Smooth muscle cell (in vitro differentiated cells): ENCODE results near the gene MAB21L3. TPM values are rescaled to one million over a fixed set of nuclear protein-coding genes. Genes with fewer than 3 reads are reported as not detected.
A peak's percentile ranks its signal among the peaks of the same experiment; 100 is the strongest.

Experiments used
- DNase-seq: peaks from one replicate; lab custom pipeline; 2025; ENCODE audit not compliant: unreplicated experiment; lab: John Stamatoyannopoulos, UW
- H2AFZ ChIP-seq: fragments of 200-600 bp; sonication (generic); 2 replicates; pipeline ENCODE4 v1.6.0; 2016; ENCODE audit warnings: antibody characterized with exemption, low read depth, mild to moderate bottlenecking
- H3F3A ChIP-seq: fragments of 200-600 bp; sonication (generic); 2 replicates; pipeline ENCODE4 v1.6.0; 2017; ENCODE audit warnings: antibody characterized with exemption, low read depth
- H3K27ac ChIP-seq: fragments of 200-600 bp; sonication (generic); 2 replicates; pipeline ENCODE4 v1.5.1; 2016; ENCODE audit warnings: low read depth, mild to moderate bottlenecking
- H3K27me3 ChIP-seq: fragments of 200-600 bp; sonication (generic); 2 replicates; pipeline ENCODE4 v1.6.1; 2016; ENCODE audit warnings: low read depth, mild to moderate bottlenecking
- H3K36me3 ChIP-seq: fragments of 200-600 bp; sonication (generic); 2 replicates; pipeline ENCODE4 v1.5.1; 2016; ENCODE audit warnings: low read depth
- H3K4me1 ChIP-seq: fragments of 200-600 bp; sonication (generic); 2 replicates; pipeline ENCODE4 v1.5.1; 2016; ENCODE audit warnings: low read depth
- H3K4me2 ChIP-seq: fragments of 200-600 bp; sonication (generic); 2 replicates; pipeline ENCODE4 v1.6.0; 2016; ENCODE audit warnings: mild to moderate bottlenecking
- H3K4me3 ChIP-seq: fragments of 200-600 bp; sonication (generic); 2 replicates; pipeline ENCODE4 v1.5.1; 2016; ENCODE audit warnings: mild to moderate bottlenecking
- H3K79me2 ChIP-seq: fragments of 200-600 bp; sonication (generic); 2 replicates; pipeline ENCODE4 v1.6.0; 2016; ENCODE audit warnings: low read depth, mild to moderate bottlenecking
- H3K9ac ChIP-seq: fragments of 200-600 bp; sonication (generic); 2 replicates; pipeline ENCODE4 v1.6.0; 2016; ENCODE audit warnings: low read depth
- H3K9me3 ChIP-seq: fragments of 200-600 bp; sonication (generic); replicated peaks from 2 replicates; pipeline ENCODE4 v1.5.1; 2016; ENCODE audit warnings: low read depth
- H4K20me1 ChIP-seq: fragments of 200-600 bp; sonication (generic); 2 replicates; pipeline ENCODE4 v1.6.0; 2016; ENCODE audit warnings: low read depth
- WGBS: methylation state at CpG from one replicate; pipeline ENCODE4 v1.1.7; 2016; ENCODE audit warnings: low lambda C conversion rate; 5-methylcytosine and 5-hydroxymethylcytosine counted together
- polyA plus RNA-seq: library from polyadenylated mRNA; unstranded; fragments of >200 nt; fragmentation: Nextera tagmentation; extraction: Ambion mirVana; gene quantifications from 2 replicates; pipeline ENCODE4 v1.2.1, GENCODE V29; 2016
- total RNA-seq: library from RNA; depleted of rRNA; stranded (reverse); fragments of >200 nt; gene quantifications from 2 replicates; pipeline ENCODE4 v1.2.3, GENCODE V29; 2014
- TF ChIP-seq, protein P1 (sequence below): fragments of 200-600 bp; sonication (generic); IDR thresholded peaks from 2 replicates; pipeline ENCODE4 v1.5.1; 2017; ENCODE audit warnings: borderline replicate concordance, mild to moderate bottlenecking, antibody characterized with exemption; ENCODE audit not compliant: insufficient read depth, poor library complexity, severe bottlenecking

MAB21L3 gene
- total and polyA plus RNA-seq, 2 experiments from 2014 or later = 0.13 to 0.26 TPM

DNA sequence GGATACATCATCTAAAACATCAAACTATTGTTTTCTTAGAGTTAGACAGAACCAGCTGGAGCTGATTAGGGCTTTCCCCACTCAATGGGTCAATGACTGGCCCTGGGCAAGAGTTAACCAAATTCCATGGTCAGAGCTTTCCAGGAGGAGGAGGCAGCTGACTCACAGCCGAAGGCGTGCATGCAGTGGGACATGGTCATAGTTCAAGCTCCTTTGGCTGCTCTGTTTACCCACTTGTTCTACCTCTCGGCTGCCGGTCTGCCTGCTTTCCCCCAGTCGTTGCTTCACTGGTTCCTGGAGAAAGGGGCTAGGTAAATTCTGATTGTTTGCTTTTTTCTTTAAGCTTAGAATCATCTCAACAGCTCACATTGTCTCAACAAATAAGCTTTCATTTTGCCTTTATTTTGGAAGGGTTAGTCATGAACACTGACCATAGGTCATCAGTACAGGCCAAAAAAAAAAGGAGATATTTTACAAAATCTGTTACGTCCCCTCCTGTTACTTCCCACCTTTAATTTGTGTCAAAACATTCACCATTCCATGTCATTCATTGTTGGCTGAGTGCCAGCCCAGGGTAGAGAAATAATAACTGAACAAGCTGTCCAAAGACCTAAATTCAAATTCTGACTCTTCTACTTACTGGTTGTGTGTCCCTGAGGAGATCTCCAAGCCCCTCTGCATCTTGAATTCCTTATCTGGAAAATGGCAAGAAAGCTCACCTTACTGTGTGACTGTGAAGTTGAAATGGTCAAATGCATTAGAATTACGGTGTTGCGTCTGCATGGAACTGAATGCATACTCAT, 12.0 kb downstream of the MAB21L3 start:
- peak overlapping the region; percentile 40 for H3K4me2 ChIP-seq
- H3K36me3 ChIP-seq = no peaks in the 10 kb centered on the region
- TF ChIP-seq, protein P1, sequence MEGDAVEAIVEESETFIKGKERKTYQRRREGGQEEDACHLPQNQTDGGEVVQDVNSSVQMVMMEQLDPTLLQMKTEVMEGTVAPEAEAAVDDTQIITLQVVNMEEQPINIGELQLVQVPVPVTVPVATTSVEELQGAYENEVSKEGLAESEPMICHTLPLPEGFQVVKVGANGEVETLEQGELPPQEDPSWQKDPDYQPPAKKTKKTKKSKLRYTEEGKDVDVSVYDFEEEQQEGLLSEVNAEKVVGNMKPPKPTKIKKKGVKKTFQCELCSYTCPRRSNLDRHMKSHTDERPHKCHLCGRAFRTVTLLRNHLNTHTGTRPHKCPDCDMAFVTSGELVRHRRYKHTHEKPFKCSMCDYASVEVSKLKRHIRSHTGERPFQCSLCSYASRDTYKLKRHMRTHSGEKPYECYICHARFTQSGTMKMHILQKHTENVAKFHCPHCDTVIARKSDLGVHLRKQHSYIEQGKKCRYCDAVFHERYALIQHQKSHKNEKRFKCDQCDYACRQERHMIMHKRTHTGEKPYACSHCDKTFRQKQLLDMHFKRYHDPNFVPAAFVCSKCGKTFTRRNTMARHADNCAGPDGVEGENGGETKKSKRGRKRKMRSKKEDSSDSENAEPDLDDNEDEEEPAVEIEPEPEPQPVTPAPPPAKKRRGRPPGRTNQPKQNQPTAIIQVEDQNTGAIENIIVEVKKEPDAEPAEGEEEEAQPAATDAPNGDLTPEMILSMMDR = no peak
- no peak overlapping the region for H3K4me3 ChIP-seq
- H3K79me2 ChIP-seq = no peaks in the 10 kb centered on the region
- H4K20me1 ChIP-seq = no peaks in the 10 kb centered on the region
- H3K27ac ChIP-seq = no peak overlapping the region
- H3K4me1 ChIP-seq = no peaks in the 10 kb centered on the region
- no peak overlapping the region for H3K9ac ChIP-seq
- H2AFZ ChIP-seq = no peak overlapping the region
- DNase-seq = no peak
- H3K27me3 ChIP-seq = no peaks in the 10 kb centered on the region
- H3K9me3 ChIP-seq = no peaks in the 10 kb centered on the region
- no peaks in the 10 kb centered on the region for H3F3A ChIP-seq
- 50% methylated on average over 8 of the region's 8 CpGs for WGBS

GRCh38 chr1:116123837-116124533, 12.8 kb downstream of the MAB21L3 start:
- H3K36me3 ChIP-seq = no peaks in the 10 kb centered on the region
- no peaks in the 10 kb centered on the region for H3K9me3 ChIP-seq
- no peaks in the 10 kb centered on the region for H3F3A ChIP-seq
- no peak overlapping the region for H3K9ac ChIP-seq
- no peak for DNase-seq
- no peak overlapping the region for H2AFZ ChIP-seq
- H3K4me3 ChIP-seq = no peak overlapping the region
- no peaks in the 10 kb centered on the region for H3K79me2 ChIP-seq
- no peaks in the 10 kb centered on the region for H4K20me1 ChIP-seq
- H3K27me3 ChIP-seq = no peaks in the 10 kb centered on the region
- TF ChIP-seq, protein P1 = no peak
- H3K27ac ChIP-seq = no peak overlapping the region
- no peaks in the 10 kb centered on the region for H3K4me1 ChIP-seq
- 82% methylated on average over 14 of the region's 14 CpGs for WGBS
- no peak overlapping the region for H3K4me2 ChIP-seq

GRCh38 chr1:116125758-116126157, 14.6 kb downstream of the MAB21L3 start:
- Histone ChIP-seq H3K4me3 (no peak overlapping the region), H4K20me1 (no peaks in the 10 kb centered on the region), H3F3A (no peaks in the 10 kb centered on the region), H3K4me2 (no peak overlapping the region), H3K79me2 (no peaks in the 10 kb centered on the region), H3K9ac (no peak overlapping the region), H3K9me3 (no peaks in the 10 kb centered on the region), H3K4me1 (no peaks in the 10 kb centered on the region), H3K36me3 (no peaks in the 10 kb centered on the region), H3K27me3 (no peaks in the 10 kb centered on the region), H3K27ac (no peak overlapping the region), H2AFZ (no peak overlapping the region)
- TF ChIP-seq, protein P1 = no peak
- WGBS = 59% methylated on average over 5 of the region's 5 CpGs
- DNase-seq = no peak
